ENCODE results near the gene LCE5A.

DNA sequence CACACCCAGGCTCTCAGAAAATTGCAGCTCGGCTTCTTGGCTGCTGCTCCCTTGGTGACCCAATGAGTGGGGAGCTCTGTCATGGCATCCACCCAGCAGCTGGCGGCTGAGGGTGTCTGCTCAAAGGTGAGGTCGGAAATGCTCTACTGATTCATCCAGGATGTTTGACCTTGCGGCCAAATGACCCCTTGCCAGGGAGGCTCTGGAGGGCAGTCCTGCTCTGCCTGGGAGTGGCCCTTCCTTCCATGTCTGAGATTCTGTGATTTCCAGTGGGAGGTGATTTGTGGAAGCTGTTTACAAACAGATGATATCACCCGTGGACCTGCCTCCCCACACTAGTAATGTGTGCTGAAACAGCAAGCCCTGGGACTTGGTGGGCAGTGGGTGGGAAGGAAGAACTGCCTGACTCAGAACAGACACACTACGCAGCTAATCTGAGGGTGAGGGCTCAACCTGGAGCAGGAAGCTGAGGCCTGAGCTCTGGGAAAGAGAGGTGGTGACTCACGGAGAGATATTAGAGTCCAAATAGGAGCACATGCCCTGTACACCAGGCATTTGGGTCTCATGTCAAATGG lies 6.7 kb downstream of the LCE5A start:
- TF ChIP-seq PATZ1 (CRISPR knock-in tag; IDR thresholded peaks at IDR 0.05; ENCODE audit: borderline replicate concordance): no peak
- TF ChIP-seq ZNF8 (CRISPR knock-in tag; IDR thresholded peaks at IDR 0.05): no peak
- no peak for TF ChIP-seq RARB (CRISPR knock-in tag; IDR thresholded peaks at IDR 0.05)
- no peak for TF ChIP-seq ZFP3 (CRISPR knock-in tag; IDR thresholded peaks at IDR 0.05)
- TF ChIP-seq TOX (CRISPR knock-in tag; IDR thresholded peaks at IDR 0.05; ENCODE audit: borderline replicate concordance): no peak
- TF ChIP-seq SNAI2 (CRISPR knock-in tag; IDR thresholded peaks at IDR 0.05): no peak
- no peak for TF ChIP-seq ZC3H10 (CRISPR knock-in tag; IDR thresholded peaks at IDR 0.05)
- TF ChIP-seq, protein P1, sequence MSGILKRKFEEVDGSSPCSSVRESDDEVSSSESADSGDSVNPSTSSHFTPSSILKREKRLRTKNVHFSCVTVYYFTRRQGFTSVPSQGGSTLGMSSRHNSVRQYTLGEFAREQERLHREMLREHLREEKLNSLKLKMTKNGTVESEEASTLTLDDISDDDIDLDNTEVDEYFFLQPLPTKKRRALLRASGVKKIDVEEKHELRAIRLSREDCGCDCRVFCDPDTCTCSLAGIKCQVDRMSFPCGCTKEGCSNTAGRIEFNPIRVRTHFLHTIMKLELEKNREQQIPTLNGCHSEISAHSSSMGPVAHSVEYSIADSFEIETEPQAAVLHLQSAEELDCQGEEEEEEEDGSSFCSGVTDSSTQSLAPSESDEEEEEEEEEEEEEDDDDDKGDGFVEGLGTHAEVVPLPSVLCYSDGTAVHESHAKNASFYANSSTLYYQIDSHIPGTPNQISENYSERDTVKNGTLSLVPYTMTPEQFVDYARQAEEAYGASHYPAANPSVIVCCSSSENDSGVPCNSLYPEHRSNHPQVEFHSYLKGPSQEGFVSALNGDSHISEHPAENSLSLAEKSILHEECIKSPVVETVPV (CRISPR knock-in tag; IDR thresholded peaks at IDR 0.05): no peak

Data from SK-N-SH treated with all-trans-retinoic acid at 6 μM for 48 hours (cell line).